HEK293 (cell line): ENCODE results near the gene DUSP15.

ENCODE experiments used
- CTCF ChIA-PET: fragments of 350-600 bp; formaldehyde crosslinking; extraction: SDS; loops from one replicate; lab custom pipeline; 2021; ENCODE audit warnings: antibody characterized with exemption; lab: Yijun Ruan, JAX
- POLR2A ChIA-PET: fragments of 300-600 bp; formaldehyde crosslinking; extraction: SDS; loops from one replicate; lab custom pipeline; 2020; ENCODE audit warnings: antibody characterized with exemption, inconsistent platforms; lab: Yijun Ruan, JAX
- H3K27ac ChIP-seq: fragments of 200-500 bp; sonication (Bioruptor generic); 2 replicates; pipeline ENCODE4 v1.5.1; 2014; ENCODE audit warnings: low read depth, low read length, control low read depth, inconsistent platforms; ENCODE audit errors: extremely low read depth
- H3K36me3 ChIP-seq, 2 experiments: fragments of 200-500 bp in 1 of 2; sonication (Bioruptor generic) in 1 of 2; 1 replicate in 1 of 2; 2 replicates in 1 of 2; pipeline ENCODE4 v1.5.1; 2014 to 2017; ENCODE audit warnings: inconsistent platforms in 2 of 2, low read length in 2 of 2; ENCODE audit not compliant: control insufficient read depth in 2 of 2, insufficient read depth in 1 of 2
- H3K4me1 ChIP-seq: fragments of 200-500 bp; sonication (Bioruptor generic); 2 replicates; pipeline ENCODE4 v1.5.1; 2014; ENCODE audit warnings: mild to moderate bottlenecking, low read length, inconsistent platforms; ENCODE audit not compliant: control insufficient read depth, insufficient read depth
- H3K4me3 ChIP-seq: 2 replicates; pipeline ENCODE4 v1.5.1; 2011; ENCODE audit warnings: low read depth, mild to moderate bottlenecking, control low read depth, low read length, moderate library complexity
- H3K9me3 ChIP-seq: fragments of 200-500 bp; sonication (Bioruptor generic); 2 replicates; pipeline ENCODE4 v1.5.1; 2014; ENCODE audit warnings: low read depth, low read length, inconsistent platforms; ENCODE audit not compliant: control insufficient read depth, insufficient read depth
- GLI2 ChIP-seq: fragments of 450-650 bp; formaldehyde crosslinking; IDR thresholded peaks from 2 replicates; pipeline ENCODE4; 2017; ENCODE audit warnings: missing biosample characterization, missing genetic modification characterization, low read depth, borderline replicate concordance
- HOXC10 ChIP-seq: sonication (generic); formaldehyde crosslinking; IDR thresholded peaks from 2 replicates; pipeline ENCODE4 v1.8.1; 2023; ENCODE audit warnings: mild to moderate bottlenecking, missing genetic modification reagents
- OVOL3 ChIP-seq: fragments of 450-650 bp; formaldehyde crosslinking; IDR thresholded peaks from 2 replicates; pipeline ENCODE4 v1.5.1; 2016; ENCODE audit warnings: missing biosample characterization, missing genetic modification characterization
- SALL2 ChIP-seq: fragments of 450-650 bp; formaldehyde crosslinking; IDR thresholded peaks from 2 replicates; pipeline ENCODE4 v1.5.0; 2017; ENCODE audit warnings: missing biosample characterization, mild to moderate bottlenecking, missing genetic modification characterization, borderline replicate concordance
- ZBTB20 ChIP-seq: fragments of 450-650 bp; formaldehyde crosslinking; IDR thresholded peaks from 2 replicates; pipeline ENCODE4 v1.5.1; 2016; ENCODE audit warnings: missing biosample characterization, missing genetic modification characterization
- ZBTB21 ChIP-seq: fragments of 450-650 bp; formaldehyde crosslinking; IDR thresholded peaks from 2 replicates; pipeline ENCODE4 v1.5.1; 2017; ENCODE audit warnings: missing biosample characterization, missing genetic modification characterization
- ZNF155 ChIP-seq: fragments of 450-650 bp; formaldehyde crosslinking; IDR thresholded peaks from 2 replicates; pipeline ENCODE4 v1.5.1; 2016; ENCODE audit warnings: missing biosample characterization, missing genetic modification characterization
- ZNF16 ChIP-seq: fragments of 450-650 bp; formaldehyde crosslinking; IDR thresholded peaks from 2 replicates; pipeline ENCODE4 v1.5.1; 2016; ENCODE audit warnings: low read depth, missing biosample characterization, missing genetic modification characterization
- ZNF174 ChIP-seq: fragments of 450-650 bp; formaldehyde crosslinking; IDR thresholded peaks from 2 replicates; pipeline ENCODE4 v1.5.0; 2017; ENCODE audit warnings: missing biosample characterization, mild to moderate bottlenecking, missing genetic modification characterization
- ZNF175 ChIP-seq: fragments of 450-650 bp; formaldehyde crosslinking; IDR thresholded peaks from 2 replicates; pipeline ENCODE4 v1.5.1; 2016; ENCODE audit warnings: missing biosample characterization, missing genetic modification characterization
- ZNF248 ChIP-seq: fragments of 450-650 bp; formaldehyde crosslinking; IDR thresholded peaks from 2 replicates; pipeline ENCODE4 v1.5.1; 2017; ENCODE audit warnings: missing biosample characterization, missing genetic modification characterization
- ZNF274 ChIP-seq, 2 experiments: fragments of 200-500 bp in 1 of 2; fragments of 450-650 bp in 1 of 2; sonication (Bioruptor generic) in 1 of 2; formaldehyde crosslinking in 1 of 2; IDR thresholded peaks; 2 replicates each; pipeline versions ENCODE4 v1.5.1 to v1.6.1; 2014 to 2016; ENCODE audit warnings: borderline replicate concordance in 1 of 2, inconsistent platforms in 1 of 2, low read length in 1 of 2, missing biosample characterization in 1 of 2, missing genetic modification characterization in 1 of 2
- ZNF362 ChIP-seq: fragments of 450-650 bp; formaldehyde crosslinking; IDR thresholded peaks from 2 replicates; pipeline ENCODE4 v1.5.1; 2016; ENCODE audit warnings: missing biosample characterization, missing genetic modification characterization
- ZNF488 ChIP-seq: fragments of 450-650 bp; formaldehyde crosslinking; IDR thresholded peaks from 2 replicates; pipeline ENCODE4 v1.5.1; 2016; ENCODE audit warnings: missing biosample characterization, missing genetic modification characterization
- ZNF555 ChIP-seq: fragments of 450-650 bp; formaldehyde crosslinking; conservative IDR thresholded peaks from 2 replicates; pipeline ENCODE4 v1.5.1; 2017; ENCODE audit warnings: missing biosample characterization, mild to moderate bottlenecking, missing genetic modification characterization, inconsistent platforms
- ZNF558 ChIP-seq: fragments of 450-650 bp; formaldehyde crosslinking; IDR thresholded peaks from 2 replicates; pipeline ENCODE4 v1.5.1; 2016; ENCODE audit warnings: missing biosample characterization, missing genetic modification characterization
- ZNF600 ChIP-seq: fragments of 450-650 bp; formaldehyde crosslinking; IDR thresholded peaks from 2 replicates; pipeline ENCODE4 v1.5.1; 2016; ENCODE audit warnings: missing biosample characterization, missing genetic modification characterization
- ZNF624 ChIP-seq: fragments of 450-650 bp; formaldehyde crosslinking; IDR thresholded peaks from 2 replicates; pipeline ENCODE4 v1.5.1; 2017; ENCODE audit warnings: missing biosample characterization, missing genetic modification characterization
- ZNF704 ChIP-seq: fragments of 450-650 bp; formaldehyde crosslinking; IDR thresholded peaks from 2 replicates; pipeline ENCODE4 v1.5.1; 2016; ENCODE audit warnings: missing biosample characterization, missing genetic modification characterization
- ZNF707 ChIP-seq: fragments of 450-650 bp; formaldehyde crosslinking; IDR thresholded peaks from 2 replicates; pipeline ENCODE4 v1.5.1; 2016; ENCODE audit warnings: missing biosample characterization, missing genetic modification characterization
- ZNF747 ChIP-seq: fragments of 450-650 bp; formaldehyde crosslinking; IDR thresholded peaks from 2 replicates; pipeline ENCODE4 v1.5.1; 2016; ENCODE audit warnings: missing biosample characterization, missing genetic modification characterization
- ZNF785 ChIP-seq: fragments of 450-650 bp; formaldehyde crosslinking; IDR thresholded peaks from 2 replicates; pipeline ENCODE4 v1.5.1; 2016; ENCODE audit warnings: missing biosample characterization, missing genetic modification characterization
- ZSCAN23 ChIP-seq: fragments of 450-650 bp; formaldehyde crosslinking; IDR thresholded peaks from 2 replicates; pipeline ENCODE4 v1.5.1; 2016; ENCODE audit warnings: missing biosample characterization, missing genetic modification characterization
- ZXDB ChIP-seq: fragments of 450-650 bp; formaldehyde crosslinking; IDR thresholded peaks from 2 replicates; pipeline ENCODE4 v1.5.1; 2016; ENCODE audit warnings: missing biosample characterization, missing genetic modification characterization

DUSP15 gene

GRCh38 chr20:31877684-31878083 lies 7.4 kb upstream of the DUSP15 start:
- H3K4me3 ChIP-seq = no peak overlapping the region
- no peaks in the 10 kb centered on the region for H3K9me3 ChIP-seq
- ChIA-PET POLR2A (no interaction called here), CTCF (interaction anchor here (0.8 kb wide), 1 partner anchor 30 kb away, joined by 5 read pairs; no protein-coding TSS in a partner anchor)
- no peak overlapping the region for H3K27ac ChIP-seq
- TF ChIP-seq ZNF274 (IDR thresholded peaks at IDR 0.05; ENCODE audit: low read length) (no peak), ZNF274 (tag by site-specific recombination; IDR thresholded peaks at IDR 0.05; ENCODE audit: borderline replicate concordance) (no peak), ZNF624 (tag by site-specific recombination) (no peak), ZNF707 (tag by site-specific recombination) (no peak), ZBTB21 (tag by site-specific recombination) (no peak), SALL2 (no peak), ZNF174 (tag by site-specific recombination) (no peak), ZNF248 (tag by site-specific recombination) (peak; percentile 96), ZXDB (no peak), ZSCAN23 (tag by site-specific recombination) (no peak), ZNF555 (tag by site-specific recombination) (no peak), ZNF558 (tag by site-specific recombination) (peak; percentile 57; the same call in 1 of the 2 replicates), ZNF362 (tag by site-specific recombination) (no peak), GLI2 (tag by site-specific recombination) (no peak), ZNF704 (tag by site-specific recombination) (no peak), ZNF747 (tag by site-specific recombination) (no peak)
- H3K36me3 ChIP-seq = no peaks in the 10 kb centered on the region
- no peaks in the 10 kb centered on the region for H3K4me1 ChIP-seq

GRCh38 chr20:31875671-31876070 lies 5.3 kb upstream of the DUSP15 start:
- no peaks in the 10 kb centered on the region for H3K36me3 ChIP-seq
- no peak for TF ChIP-seq ZNF16 (tag by site-specific recombination)
- TF ChIP-seq ZNF175 (tag by site-specific recombination) = no peak
- no peak for TF ChIP-seq ZBTB20 (tag by site-specific recombination)
- no peak for TF ChIP-seq ZNF707 (tag by site-specific recombination)
- TF ChIP-seq ZNF785 (tag by site-specific recombination) = no peak
- TF ChIP-seq ZNF488 (tag by site-specific recombination) = no peak
- TF ChIP-seq ZNF600 (tag by site-specific recombination) = no peak
- no peak for TF ChIP-seq HOXC10 (CRISPR knock-in tag)
- TF ChIP-seq OVOL3 = no peak
- no peak for TF ChIP-seq ZBTB21 (tag by site-specific recombination)
- TF ChIP-seq ZNF155 = no peak
- TF ChIP-seq SALL2 = no peak
- TF ChIP-seq ZNF248 (tag by site-specific recombination) = no peak
- no peaks in the 10 kb centered on the region for H3K9me3 ChIP-seq
- ChIA-PET POLR2A (no interaction called here), CTCF (no interaction called here)
- no peaks in the 10 kb centered on the region for H3K4me1 ChIP-seq
- H3K27ac ChIP-seq = no peak overlapping the region
- no peak overlapping the region for H3K4me3 ChIP-seq
